K562 (cell line): ENCODE measurements around the gene TEX22. TPM values are rescaled to one million over a fixed set of nuclear protein-coding genes. Genes with fewer than 3 reads are reported as not detected.
A peak's percentile ranks its signal among the peaks of the same experiment; 100 is the strongest.

Source experiments
- COPS2 ChIP-seq: fragments of 450-650 bp; conservative IDR thresholded peaks from 2 replicates; pipeline ENCODE4 v1.6.1; 2016; ENCODE audit warnings: mild to moderate bottlenecking, moderate library complexity
- GABPB1 ChIP-seq: sonication (generic); formaldehyde crosslinking; IDR thresholded peaks from 2 replicates; pipeline ENCODE4 v1.8.0; 2022; ENCODE audit warnings: mild to moderate bottlenecking, missing genetic modification reagents
- HDAC3 ChIP-seq: fragments of 450-650 bp; IDR thresholded peaks from 2 replicates; pipeline ENCODE4 v1.6.1; 2018; ENCODE audit warnings: borderline replicate concordance, mild to moderate bottlenecking, moderate library complexity; ENCODE audit not compliant: partially characterized antibody
- HNRNPLL ChIP-seq: fragments of 200-400 bp; formaldehyde crosslinking; IDR thresholded peaks from 2 replicates; pipeline ENCODE4 v1.6.1; 2017; ENCODE audit warnings: low read length, low read depth, mild to moderate bottlenecking; ENCODE audit not compliant: poor library complexity, severe bottlenecking
- NBN ChIP-seq: fragments of 450-650 bp; IDR thresholded peaks from 2 replicates; pipeline ENCODE4 v1.6.1; 2016; ENCODE audit warnings: low read depth, mild to moderate bottlenecking
- RB1 ChIP-seq: fragments of 450-650 bp; IDR thresholded peaks from 2 replicates; pipeline ENCODE4 v1.6.1; 2017; ENCODE audit warnings: low read depth, mild to moderate bottlenecking
- SMARCA4 ChIP-seq: fragments of 450-650 bp; IDR thresholded peaks from 2 replicates; pipeline ENCODE4 v1.6.1; 2016
- SNIP1 ChIP-seq: fragments of 450-650 bp; IDR thresholded peaks from 2 replicates; pipeline ENCODE4 v1.7.1; 2017; ENCODE audit warnings: low read depth, mild to moderate bottlenecking
- SOX6 ChIP-seq: fragments of 450-650 bp; IDR thresholded peaks from 2 replicates; pipeline ENCODE4 v1.6.1; 2014; ENCODE audit warnings: mild to moderate bottlenecking
- SRSF7 ChIP-seq: fragments of 200-400 bp; formaldehyde crosslinking; optimal IDR thresholded peaks from 2 replicates; pipeline ENCODE3; 2017; ENCODE audit warnings: mild to moderate bottlenecking, low read depth, low read length
- ZFX ChIP-seq: sonication (generic); formaldehyde crosslinking; IDR thresholded peaks from 2 replicates; pipeline ENCODE4 v1.8.0; 2022; ENCODE audit warnings: mild to moderate bottlenecking, missing genetic modification reagents, moderate library complexity
- ZNF354B ChIP-seq: fragments of 250-450 bp; sonication (Bioruptor Pico); IDR thresholded peaks from 2 replicates; pipeline ENCODE4 v1.4.0; 2020
- polyA plus RNA-seq, 8 experiments: library from polyadenylated mRNA; depleted of rRNA in 4 of 8; stranded (reverse) in 5 of 8; unstranded in 3 of 8; fragments of >200 nt; fragmentation: Nextera tagmentation in 2 of 8; fragmentation: Illumina TruSeq in 1 of 8; extraction: Ambion mirVana in 2 of 8; extraction: Trizol in 1 of 8; gene quantifications; 2 replicates each; pipeline versions ENCODE4 v1.2.1 to v1.2.3, GENCODE V29; 2011 to 2014; ENCODE audit warnings: inconsistent platforms in 1 of 8, missing spikeins in 1 of 8
- total RNA-seq, 7 experiments: library from RNA; depleted of rRNA in 6 of 7; stranded (reverse); fragments of >200 nt in 6 of 7; fragmentation: Illumina TruSeq in 2 of 7; extraction: Trizol in 2 of 7; gene quantifications; 2 replicates each; pipeline versions ENCODE4 v1.2.1 to v1.2.3, GENCODE V29; 2011 to 2021; ENCODE audit warnings: low replicate concordance in 1 of 7
- TF ChIP-seq, protein P1 (sequence below), 2 experiments: fragments of 450-650 bp; IDR thresholded peaks; 2 replicates each; pipeline ENCODE4 v1.6.1; 2016; ENCODE audit warnings: mild to moderate bottlenecking in 2 of 2, borderline replicate concordance in 1 of 2, low read depth in 1 of 2, moderate library complexity in 1 of 2
- TF ChIP-seq, protein P2 (sequence below), 2 experiments: IDR thresholded peaks in 1 of 2; conservative IDR thresholded peaks in 1 of 2; 2 replicates each; pipeline ENCODE4 v1.6.1; 2016; ENCODE audit warnings: low read depth in 2 of 2, mild to moderate bottlenecking in 1 of 2, missing compliant biosample characterization in 1 of 2, missing genetic modification characterization in 1 of 2, moderate library complexity in 1 of 2
- TF ChIP-seq, protein P3 (sequence below): fragments of 250-450 bp; sonication (Bioruptor Pico); IDR thresholded peaks from 2 replicates; pipeline ENCODE4 v1.4.0; 2020; ENCODE audit warnings: mild to moderate bottlenecking, moderate library complexity

The TEX22 gene
- total and polyA plus RNA-seq, 9 of the 15 experiments (the other 6 are each of a cell fraction or from before 2014, with no cell fraction given): 0.04 to 1.7 (median 0.23) TPM; not detected in 2

DNA sequence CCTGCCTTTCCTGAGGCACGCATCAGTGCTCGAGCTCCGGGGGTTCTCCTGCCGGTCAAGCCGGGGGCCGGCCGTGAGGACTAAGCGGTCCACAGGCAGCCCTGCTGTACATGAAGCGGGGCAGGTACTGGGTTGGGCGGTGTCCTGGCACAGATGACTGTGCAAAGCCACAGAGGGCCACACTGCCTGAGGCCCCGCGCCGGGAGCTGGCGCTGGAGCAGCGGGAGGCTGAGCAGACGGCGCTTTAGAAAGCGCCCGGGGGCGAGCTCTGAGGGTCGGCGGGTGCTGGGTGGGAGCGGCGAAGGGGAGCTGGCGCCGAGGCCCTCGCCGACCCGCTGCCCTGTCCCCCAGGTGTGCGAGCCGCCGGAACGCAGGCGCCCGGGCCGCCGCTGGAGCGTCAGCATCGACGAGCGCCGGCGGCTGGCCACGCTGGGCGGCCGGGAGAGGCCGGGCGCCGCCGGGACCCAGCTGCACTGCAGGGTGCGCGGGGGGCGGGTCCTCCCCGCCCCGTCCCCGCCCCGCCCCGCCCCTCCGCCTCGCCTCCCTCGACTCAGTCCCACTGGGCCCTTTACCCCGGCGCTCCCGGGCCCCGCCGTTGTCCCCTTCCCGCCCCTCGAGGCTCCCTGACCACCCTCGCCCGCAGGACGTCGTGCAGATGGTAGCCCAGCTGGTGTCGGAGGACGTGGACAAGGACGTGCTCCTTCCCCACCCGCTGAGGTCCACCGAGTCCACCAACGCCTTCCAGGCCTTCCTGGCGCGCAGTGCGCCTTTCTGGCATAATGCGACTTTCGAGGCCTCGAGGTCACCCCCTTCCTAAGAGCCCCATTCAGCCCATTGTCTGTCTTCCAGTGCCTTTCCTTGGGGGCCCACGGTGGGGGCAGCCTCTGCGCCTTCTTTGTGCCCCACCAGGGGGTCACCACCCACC is 12.9 kb downstream of the TEX22 start (continued):
- TF ChIP-seq, protein P1, sequence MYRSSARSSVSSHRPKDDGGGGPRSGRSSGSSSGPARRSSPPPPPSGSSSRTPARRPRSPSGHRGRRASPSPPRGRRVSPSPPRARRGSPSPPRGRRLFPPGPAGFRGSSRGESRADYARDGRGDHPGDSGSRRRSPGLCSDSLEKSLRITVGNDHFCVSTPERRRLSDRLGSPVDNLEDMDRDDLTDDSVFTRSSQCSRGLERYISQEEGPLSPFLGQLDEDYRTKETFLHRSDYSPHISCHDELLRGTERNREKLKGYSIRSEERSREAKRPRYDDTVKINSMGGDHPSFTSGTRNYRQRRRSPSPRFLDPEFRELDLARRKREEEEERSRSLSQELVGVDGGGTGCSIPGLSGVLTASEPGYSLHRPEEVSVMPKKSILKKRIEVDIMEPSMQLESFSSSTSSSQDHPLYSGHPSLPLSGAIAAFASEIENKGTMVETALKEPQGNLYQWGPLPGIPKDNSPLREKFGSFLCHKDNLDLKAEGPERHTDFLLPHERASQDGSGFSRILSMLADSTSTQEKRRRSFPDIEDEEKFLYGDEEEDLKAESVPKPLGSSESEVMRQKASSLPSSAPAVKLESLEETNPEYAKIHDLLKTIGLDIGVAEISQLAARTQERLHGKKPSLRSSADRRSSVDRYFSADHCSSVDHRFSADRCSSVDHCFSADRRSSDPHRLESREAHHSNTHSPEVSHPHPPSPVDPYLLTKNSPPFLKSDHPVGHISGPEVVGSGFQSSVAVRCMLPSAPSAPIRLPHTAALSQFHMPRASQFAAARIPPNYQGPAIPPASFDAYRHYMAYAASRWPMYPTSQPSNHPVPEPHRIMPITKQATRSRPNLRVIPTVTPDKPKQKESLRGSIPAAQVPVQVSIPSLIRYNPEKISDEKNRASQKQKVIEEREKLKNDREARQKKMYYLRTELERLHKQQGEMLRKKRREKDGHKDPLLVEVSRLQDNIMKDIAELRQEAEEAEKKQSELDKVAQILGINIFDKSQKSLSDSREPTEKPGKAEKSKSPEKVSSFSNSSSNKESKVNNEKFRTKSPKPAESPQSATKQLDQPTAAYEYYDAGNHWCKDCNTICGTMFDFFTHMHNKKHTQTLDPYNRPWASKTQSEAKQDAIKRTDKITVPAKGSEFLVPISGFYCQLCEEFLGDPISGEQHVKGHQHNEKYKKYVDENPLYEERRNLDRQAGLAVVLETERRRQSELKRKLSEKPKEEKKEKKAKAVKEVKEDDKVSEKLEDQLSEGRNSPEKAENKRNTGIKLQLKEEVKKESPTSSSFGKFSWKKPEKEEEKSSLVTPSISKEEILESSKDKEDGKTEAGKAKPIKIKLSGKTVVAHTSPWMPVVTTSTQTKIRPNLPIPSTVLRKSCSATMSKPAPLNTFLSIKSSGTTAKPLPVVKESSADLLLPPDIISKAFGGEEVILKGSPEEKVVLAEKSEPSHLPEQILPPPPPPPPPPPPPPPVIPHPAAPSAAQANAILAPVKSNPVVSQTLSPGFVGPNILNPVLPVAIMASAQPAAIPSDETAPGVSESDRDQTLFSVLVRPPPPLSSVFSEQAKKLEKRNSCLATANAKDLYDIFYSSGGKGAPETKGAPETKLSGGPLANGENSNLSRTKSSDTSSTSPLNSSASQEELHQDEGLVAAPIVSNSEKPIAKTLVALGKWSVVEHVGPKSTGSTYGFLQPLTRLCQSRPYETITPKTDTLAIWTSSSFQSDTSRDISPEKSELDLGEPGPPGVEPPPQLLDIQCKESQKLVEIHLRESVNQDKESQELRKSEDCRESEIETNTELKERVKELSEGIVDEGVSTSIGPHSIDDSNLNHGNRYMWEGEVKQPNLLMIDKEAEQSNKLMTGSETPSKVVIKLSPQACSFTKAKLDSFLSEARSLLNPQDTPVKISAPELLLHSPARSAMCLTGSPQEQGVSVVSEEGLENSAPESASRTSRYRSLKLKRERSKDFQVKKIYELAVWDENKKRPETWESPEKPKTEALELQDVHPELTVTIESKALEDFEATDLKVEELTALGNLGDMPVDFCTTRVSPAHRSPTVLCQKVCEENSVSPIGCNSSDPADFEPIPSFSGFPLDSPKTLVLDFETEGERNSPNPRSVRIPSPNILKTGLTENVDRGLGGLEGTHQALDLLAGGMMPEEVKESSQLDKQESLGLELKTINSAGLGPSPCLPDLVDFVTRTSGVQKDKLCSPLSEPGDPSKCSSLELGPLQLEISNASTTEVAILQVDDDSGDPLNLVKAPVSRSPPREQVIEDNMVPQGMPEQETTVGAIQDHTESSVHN (IDR thresholded peaks at IDR 0.05; ENCODE audit: borderline replicate concordance in 1 of 2, low read depth in 1 of 2): no peak
- peak; percentile 35; the same call in 1 of the 2 replicates for TF ChIP-seq ZFX (CRISPR knock-in tag)
- TF ChIP-seq SOX6: no peak
- no peak for TF ChIP-seq ZNF354B
- TF ChIP-seq NBN: no peak
- no peak for TF ChIP-seq SRSF7
- no peak for TF ChIP-seq HDAC3
- TF ChIP-seq, protein P2, sequence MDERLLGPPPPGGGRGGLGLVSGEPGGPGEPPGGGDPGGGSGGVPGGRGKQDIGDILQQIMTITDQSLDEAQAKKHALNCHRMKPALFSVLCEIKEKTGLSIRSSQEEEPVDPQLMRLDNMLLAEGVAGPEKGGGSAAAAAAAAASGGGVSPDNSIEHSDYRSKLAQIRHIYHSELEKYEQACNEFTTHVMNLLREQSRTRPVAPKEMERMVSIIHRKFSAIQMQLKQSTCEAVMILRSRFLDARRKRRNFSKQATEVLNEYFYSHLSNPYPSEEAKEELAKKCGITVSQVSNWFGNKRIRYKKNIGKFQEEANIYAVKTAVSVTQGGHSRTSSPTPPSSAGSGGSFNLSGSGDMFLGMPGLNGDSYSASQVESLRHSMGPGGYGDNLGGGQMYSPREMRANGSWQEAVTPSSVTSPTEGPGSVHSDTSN (CRISPR knock-in tag; IDR thresholded peaks at IDR 0.05; ENCODE audit: low read depth): no peak
- TF ChIP-seq, protein P2 (tag; conservative IDR thresholded peaks at IDR 0.05; ENCODE audit: low read depth): no peak
- no peak for TF ChIP-seq HNRNPLL
- no peak for TF ChIP-seq SMARCA4
- TF ChIP-seq RB1: no peak
- no peak for TF ChIP-seq COPS2
- no peak for TF ChIP-seq SNIP1
- no peak for TF ChIP-seq GABPB1
- TF ChIP-seq, protein P3, sequence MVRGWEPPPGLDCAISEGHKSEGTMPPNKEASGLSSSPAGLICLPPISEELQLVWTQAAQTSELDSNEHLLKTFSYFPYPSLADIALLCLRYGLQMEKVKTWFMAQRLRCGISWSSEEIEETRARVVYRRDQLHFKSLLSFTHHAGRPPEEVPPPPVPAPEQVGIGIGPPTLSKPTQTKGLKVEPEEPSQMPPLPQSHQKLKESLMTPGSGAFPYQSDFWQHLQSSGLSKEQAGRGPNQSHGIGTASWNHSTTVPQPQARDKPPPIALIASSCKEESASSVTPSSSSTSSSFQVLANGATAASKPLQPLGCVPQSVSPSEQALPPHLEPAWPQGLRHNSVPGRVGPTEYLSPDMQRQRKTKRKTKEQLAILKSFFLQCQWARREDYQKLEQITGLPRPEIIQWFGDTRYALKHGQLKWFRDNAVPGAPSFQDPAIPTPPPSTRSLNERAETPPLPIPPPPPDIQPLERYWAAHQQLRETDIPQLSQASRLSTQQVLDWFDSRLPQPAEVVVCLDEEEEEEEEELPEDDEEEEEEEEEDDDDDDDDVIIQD: no peak
